Measurements from ENCODE around the gene THSD7A. TPM values are rescaled to one million over a fixed set of nuclear protein-coding genes. Genes with fewer than 3 reads are reported as not detected.

THSD7A gene
- total RNA-seq, 1 experiment from 2014 or later, result 0.64 TPM

DNA sequence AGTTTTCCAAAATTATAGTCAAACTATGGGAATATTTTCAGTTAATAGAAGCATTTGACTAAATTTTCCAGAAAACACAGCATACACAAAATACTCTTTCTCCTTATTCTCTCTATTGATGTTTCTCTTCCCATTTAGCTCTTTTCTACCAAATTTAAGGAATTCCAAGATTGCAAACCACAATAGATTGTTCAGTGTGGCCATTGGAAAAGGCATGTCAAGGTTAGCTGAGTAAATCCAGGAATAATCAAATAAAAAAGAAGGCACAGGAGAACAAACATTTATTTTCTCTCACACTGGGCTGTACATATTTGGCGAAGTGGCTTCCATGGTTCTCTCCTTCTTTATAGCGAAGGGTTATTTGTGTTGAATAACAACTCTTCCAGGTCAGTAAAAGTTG is 117.3 kb downstream of the THSD7A start:
- no peak for DNase-seq (ENCODE audit: low spot score)
- Histone ChIP-seq H3K27ac (ENCODE audit: low read depth, low read length, poor library complexity, severe bottlenecking) (no peak overlapping the region), H3K9me3 (ENCODE audit: low read depth, low read length, poor library complexity, severe bottlenecking) (no peaks in the 10 kb centered on the region), H3K4me1 (ENCODE audit: insufficient read depth, low read length, poor library complexity, severe bottlenecking) (no peaks in the 10 kb centered on the region), H3K27me3 (replicated peaks; ENCODE audit: insufficient read depth, low read depth, low read length, poor library complexity) (no peaks in the 10 kb centered on the region), H3K4me3 (ENCODE audit: low read depth, low read length, poor library complexity, severe bottlenecking) (no peak overlapping the region), H3K36me3 (ENCODE audit: insufficient read depth, low read length, poor library complexity, severe bottlenecking) (no peaks in the 10 kb centered on the region)
- no peak for TF ChIP-seq EZH2 (IDR thresholded peaks at IDR 0.05; ENCODE audit: borderline replicate concordance, low read depth, low read length, poor library complexity, severe bottlenecking)
- TF ChIP-seq, protein P1, sequence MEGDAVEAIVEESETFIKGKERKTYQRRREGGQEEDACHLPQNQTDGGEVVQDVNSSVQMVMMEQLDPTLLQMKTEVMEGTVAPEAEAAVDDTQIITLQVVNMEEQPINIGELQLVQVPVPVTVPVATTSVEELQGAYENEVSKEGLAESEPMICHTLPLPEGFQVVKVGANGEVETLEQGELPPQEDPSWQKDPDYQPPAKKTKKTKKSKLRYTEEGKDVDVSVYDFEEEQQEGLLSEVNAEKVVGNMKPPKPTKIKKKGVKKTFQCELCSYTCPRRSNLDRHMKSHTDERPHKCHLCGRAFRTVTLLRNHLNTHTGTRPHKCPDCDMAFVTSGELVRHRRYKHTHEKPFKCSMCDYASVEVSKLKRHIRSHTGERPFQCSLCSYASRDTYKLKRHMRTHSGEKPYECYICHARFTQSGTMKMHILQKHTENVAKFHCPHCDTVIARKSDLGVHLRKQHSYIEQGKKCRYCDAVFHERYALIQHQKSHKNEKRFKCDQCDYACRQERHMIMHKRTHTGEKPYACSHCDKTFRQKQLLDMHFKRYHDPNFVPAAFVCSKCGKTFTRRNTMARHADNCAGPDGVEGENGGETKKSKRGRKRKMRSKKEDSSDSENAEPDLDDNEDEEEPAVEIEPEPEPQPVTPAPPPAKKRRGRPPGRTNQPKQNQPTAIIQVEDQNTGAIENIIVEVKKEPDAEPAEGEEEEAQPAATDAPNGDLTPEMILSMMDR (conservative IDR thresholded peaks at IDR 0.05; ENCODE audit: low read depth, low read length), result no peak
- BruUV-seq (replicated peaks), result no TSS peak
- ChIA-PET POLR2A (ENCODE audit: low non-redundant PET) (no interaction called here), CTCF (no interaction called here)
- intact Hi-C loops (cut with micrococcal nuclease; ENCODE audit: unreplicated experiment), result no loop called here

DNA sequence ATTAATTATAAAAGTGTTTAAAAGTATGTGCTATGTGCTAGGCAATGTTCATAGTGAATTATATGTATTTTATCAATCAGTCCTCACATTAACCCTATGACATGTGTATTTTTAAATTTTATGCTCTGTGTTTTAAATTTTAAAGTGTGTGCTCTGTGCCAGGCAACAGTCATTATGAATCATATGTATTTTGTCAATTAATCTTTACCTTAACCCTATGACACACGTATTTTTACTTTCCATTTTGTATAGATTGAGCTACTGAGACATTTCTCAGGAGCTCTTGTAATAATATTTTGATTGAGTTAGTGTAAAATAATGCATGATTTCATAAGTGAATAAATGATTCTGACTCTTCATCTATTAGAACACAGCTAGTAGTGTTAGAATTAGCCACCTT is 117.8 kb downstream of the THSD7A start:
- CTCF ChIA-PET, result no interaction called here
- no TSS peak for BruUV-seq (replicated peaks)
- H3K4me3 ChIP-seq (ENCODE audit: low read depth, low read length, poor library complexity, severe bottlenecking), result no peak overlapping the region
- no peak for DNase-seq (ENCODE audit: low spot score)
- H3K27me3 ChIP-seq (replicated peaks; ENCODE audit: insufficient read depth, low read depth, low read length, poor library complexity), result no peaks in the 10 kb centered on the region
- H3K4me1 ChIP-seq (ENCODE audit: insufficient read depth, low read length, poor library complexity, severe bottlenecking), result no peaks in the 10 kb centered on the region
- no peaks in the 10 kb centered on the region for H3K9me3 ChIP-seq (ENCODE audit: low read depth, low read length, poor library complexity, severe bottlenecking)
- H3K27ac ChIP-seq (ENCODE audit: low read depth, low read length, poor library complexity, severe bottlenecking), result no peak overlapping the region
- POLR2A ChIA-PET (ENCODE audit: low non-redundant PET), result no interaction called here
- H3K36me3 ChIP-seq (ENCODE audit: insufficient read depth, low read length, poor library complexity, severe bottlenecking), result no peaks in the 10 kb centered on the region
- TF ChIP-seq, protein P1 (conservative IDR thresholded peaks at IDR 0.05; ENCODE audit: low read depth, low read length), result no peak
- no peak for TF ChIP-seq EZH2 (IDR thresholded peaks at IDR 0.05; ENCODE audit: borderline replicate concordance, low read depth, low read length, poor library complexity, severe bottlenecking)
- intact Hi-C loops (cut with micrococcal nuclease; ENCODE audit: unreplicated experiment), result no loop called here

DNA sequence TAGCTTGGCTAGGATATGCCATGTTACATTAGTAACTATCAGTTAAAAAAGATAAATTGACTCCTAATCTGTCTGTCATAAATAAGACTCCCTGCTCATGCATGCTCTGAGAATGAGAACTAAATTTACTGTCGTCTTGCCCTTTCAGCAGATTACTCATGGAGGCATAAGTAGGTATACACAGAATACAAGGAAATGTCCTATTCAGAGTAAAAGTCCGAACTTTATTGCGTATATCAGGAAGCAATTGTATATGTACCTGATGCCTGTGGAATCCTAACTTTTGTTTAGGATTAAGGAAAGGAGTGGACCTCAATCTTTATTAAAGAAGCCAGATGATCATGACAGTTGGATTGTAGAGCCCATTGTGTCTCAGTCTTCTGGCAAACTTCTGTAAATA is 118.6 kb downstream of the THSD7A start:
- H3K27me3 ChIP-seq (replicated peaks; ENCODE audit: insufficient read depth, low read depth, low read length, poor library complexity), result no peaks in the 10 kb centered on the region

More for the DNA sequence above, 118.6 kb downstream of the THSD7A start:
- intact Hi-C loops (cut with micrococcal nuclease; ENCODE audit: unreplicated experiment), result no loop called here
- no peaks in the 10 kb centered on the region for H3K9me3 ChIP-seq (ENCODE audit: low read depth, low read length, poor library complexity, severe bottlenecking)
- no peak overlapping the region for H3K4me3 ChIP-seq (ENCODE audit: low read depth, low read length, poor library complexity, severe bottlenecking)
- TF ChIP-seq, protein P1 (conservative IDR thresholded peaks at IDR 0.05; ENCODE audit: low read depth, low read length), result no peak
- no peak for TF ChIP-seq EZH2 (IDR thresholded peaks at IDR 0.05; ENCODE audit: borderline replicate concordance, low read depth, low read length, poor library complexity, severe bottlenecking)
- CTCF ChIA-PET, result no interaction called here
- DNase-seq (ENCODE audit: low spot score), result no peak
- no peak overlapping the region for H3K27ac ChIP-seq (ENCODE audit: low read depth, low read length, poor library complexity, severe bottlenecking)
- BruUV-seq (replicated peaks), result no TSS peak
- H3K36me3 ChIP-seq (ENCODE audit: insufficient read depth, low read length, poor library complexity, severe bottlenecking), result no peaks in the 10 kb centered on the region
- H3K4me1 ChIP-seq (ENCODE audit: insufficient read depth, low read length, poor library complexity, severe bottlenecking), result no peaks in the 10 kb centered on the region
- POLR2A ChIA-PET (ENCODE audit: low non-redundant PET), result no interaction called here
